Lower leg skin (tissue), 3 donors: Measurements from ENCODE around the gene NIFK.

Source experiments
- CTCF ChIP-seq, 3 donors: fragments of 450-650 bp; IDR thresholded peaks; one replicate each; pipeline ENCODE4 v1.5.1; 2016; ENCODE audit warnings: antibody characterized with exemption in 3 of 3, mild to moderate bottlenecking in 3 of 3, moderate library complexity in 2 of 3
- POLR2A ChIP-seq, 2 donors: fragments of 450-650 bp; IDR thresholded peaks; one replicate each; pipeline ENCODE4 v1.6.1; 2016 to 2017; ENCODE audit warnings: antibody characterized with exemption in 2 of 2, mild to moderate bottlenecking in 1 of 2, moderate library complexity in 1 of 2

GRCh38 chr2:121705390-121705789 is 31.3 kb downstream of the NIFK start:
- TF ChIP-seq CTCF (IDR thresholded peaks at IDR 0.05): no peak
- TF ChIP-seq POLR2A (IDR thresholded peaks at IDR 0.05): no peak
